OCI-LY1 (cell line): ENCODE measurements around the gene MAP2K7.

Source experiments
- CTCF ChIP-seq: fragments of 200-600 bp; sonication (generic), shearing (Covaris generic); IDR thresholded peaks from 2 replicates; pipeline ENCODE4 v1.5.1; 2017; ENCODE audit warnings: mild to moderate bottlenecking, antibody characterized with exemption, low read length, moderate library complexity, mixed read lengths
- EZH2 ChIP-seq: fragments of 200-600 bp; sonication (generic), shearing (Covaris generic); IDR thresholded peaks from 2 replicates; pipeline ENCODE4 v1.8.0; 2017; ENCODE audit warnings: borderline replicate concordance, mixed run types, mild to moderate bottlenecking, antibody characterized with exemption, low read length, moderate library complexity, mixed read lengths

GRCh38 chr19:7879111-7879807 lies 24.4 kb upstream of the MAP2K7 start:
- no peak for TF ChIP-seq CTCF
- TF ChIP-seq EZH2: no peak
